Upper lobe of left lung (tissue), 4 donors: Measurements from ENCODE around the gene NLRP4.

Source experiments
- CTCF ChIP-seq, 6 experiments: fragments of 450-650 bp in 4 of 6; fragments of 200-600 bp in 2 of 6; sonication (generic) in 2 of 6; IDR thresholded peaks; one replicate each; pipeline ENCODE4 v1.5.1; 2016 to 2019; ENCODE audit warnings: antibody characterized with exemption in 6 of 6
- POLR2A ChIP-seq, 4 donors: fragments of 450-650 bp; IDR thresholded peaks; one replicate each; pipeline ENCODE4 v1.5.1; 2016 to 2017; ENCODE audit warnings: antibody characterized with exemption in 4 of 4, mild to moderate bottlenecking in 2 of 4

DNA sequence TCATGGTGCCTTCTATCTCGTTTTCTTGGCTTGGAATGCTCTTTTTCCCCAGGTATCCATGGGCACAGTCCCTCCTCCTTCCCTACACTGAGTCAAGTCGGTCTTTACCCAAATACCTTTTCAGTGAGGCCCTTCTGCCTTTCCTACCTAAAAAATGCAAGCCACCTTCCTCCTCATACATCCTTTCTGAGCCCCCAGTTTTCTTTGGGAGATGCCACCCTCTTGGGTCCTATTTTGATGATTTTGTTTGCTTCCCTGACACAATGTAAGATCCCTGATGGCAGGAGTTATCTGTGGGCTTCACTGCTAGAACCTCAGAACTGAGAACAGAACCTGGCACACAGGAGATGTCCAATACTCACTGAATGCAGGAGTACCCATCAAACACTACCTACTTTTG is 73.5 kb downstream of the NLRP4 start:
- TF ChIP-seq POLR2A (IDR thresholded peaks at IDR 0.05) (no peak), CTCF (IDR thresholded peaks at IDR 0.05) (no peak)
